ENCODE measurements around the gene RFLNA. TPM values are rescaled to one million over a fixed set of nuclear protein-coding genes. Genes with fewer than 3 reads are reported as not detected.

The RFLNA gene
- total and polyA plus RNA-seq, 2 experiments from 2014 or later: 1.2 to 4.6 TPM

- Histone ChIP-seq H3K9me3 (ENCODE audit: low read depth) (no peaks in the 10 kb centered on the region), H3K27ac (no peak overlapping the region), H3F3A (ENCODE audit: insufficient read depth) (no peaks in the 10 kb centered on the region), H4K20me1 (ENCODE audit: insufficient read depth) (no peaks in the 10 kb centered on the region), H3K4me3 (no peak overlapping the region), H3K9ac (no peak overlapping the region), H3K79me2 (ENCODE audit: insufficient read depth) (no peaks in the 10 kb centered on the region), H3K27me3 (replicated peaks; ENCODE audit: insufficient read depth) (peaks cover 3% of the 10 kb centered on the region), H2AFZ (no peak overlapping the region), H3K9me2 (ENCODE audit: insufficient read depth) (no peaks in the 10 kb centered on the region), H3K4me2 (ENCODE audit: unreplicated experiment) (no peak overlapping the region), H3K4me1 (ENCODE audit: insufficient read depth) (peaks cover 3% of the 10 kb centered on the region; the same call in 1 of the 2 replicates), H3K36me3 (ENCODE audit: low read depth) (no peaks in the 10 kb centered on the region)
- in situ Hi-C loops (cut with MboI): no loop called here
- 8 to 16% methylated on average over 9 of the region's 9 CpGs for whole genome bisulfite sequencing, 2 experiments (ENCODE audit: low coverage in 1 of 2, low lambda C conversion rate in 2 of 2, missing lambda C conversion rate in 2 of 2)
- no peak for TF ChIP-seq EZH2phosphoT487 (IDR thresholded peaks at IDR 0.05; ENCODE audit: insufficient read depth, low read depth)
- TF ChIP-seq EZH2 (IDR thresholded peaks at IDR 0.05; ENCODE audit: insufficient read depth, poor library complexity, severe bottlenecking): no peak
- DNase-seq: peak; percentile 22
Measured at GRCh38 chr12:124296916-124297351, 2.0 kb downstream of the RFLNA start.

GRCh38 chr12:124297389-124297788 lies 2.5 kb downstream of the RFLNA start:
- TF ChIP-seq EZH2phosphoT487 (IDR thresholded peaks at IDR 0.05; ENCODE audit: insufficient read depth, low read depth): no peak
- no peak for TF ChIP-seq EZH2 (IDR thresholded peaks at IDR 0.05; ENCODE audit: insufficient read depth, poor library complexity, severe bottlenecking)
- Histone ChIP-seq H3K4me3 (no peak overlapping the region), H4K20me1 (ENCODE audit: insufficient read depth) (no peaks in the 10 kb centered on the region), H3F3A (ENCODE audit: insufficient read depth) (no peaks in the 10 kb centered on the region), H3K27ac (no peak overlapping the region), H3K27me3 (replicated peaks; ENCODE audit: insufficient read depth) (peaks cover 3% of the 10 kb centered on the region), H3K36me3 (ENCODE audit: low read depth) (no peaks in the 10 kb centered on the region), H3K4me2 (ENCODE audit: unreplicated experiment) (no peak overlapping the region), H2AFZ (no peak overlapping the region), H3K9me2 (ENCODE audit: insufficient read depth) (no peaks in the 10 kb centered on the region), H3K9ac (no peak overlapping the region), H3K4me1 (ENCODE audit: insufficient read depth) (peaks cover 3% of the 10 kb centered on the region; the same call in 1 of the 2 replicates), H3K79me2 (ENCODE audit: insufficient read depth) (no peaks in the 10 kb centered on the region), H3K9me3 (ENCODE audit: low read depth) (no peaks in the 10 kb centered on the region)
- DNase-seq: no peak
- 55 to 67% methylated on average over 3 to 4 of the region's 4 CpGs for WGBS, 2 experiments (ENCODE audit: low coverage in 1 of 2, low lambda C conversion rate in 2 of 2, missing lambda C conversion rate in 2 of 2)
- in situ Hi-C loops (cut with MboI): no loop called here

- in situ Hi-C loops (cut with MboI): no loop called here
- H3K36me3 ChIP-seq (ENCODE audit: low read depth): no peaks in the 10 kb centered on the region
- H3K4me3 ChIP-seq: no peak overlapping the region
- no peaks in the 10 kb centered on the region for H3K9me3 ChIP-seq (ENCODE audit: low read depth)
- peaks cover 3% of the 10 kb centered on the region; the same call in 1 of the 2 replicates for H3K4me1 ChIP-seq (ENCODE audit: insufficient read depth)
- no peaks in the 10 kb centered on the region for H4K20me1 ChIP-seq (ENCODE audit: insufficient read depth)
- WGBS, 2 experiments (ENCODE audit: low coverage in 1 of 2, low lambda C conversion rate in 2 of 2, missing lambda C conversion rate in 2 of 2): 85 to 87% methylated on average over 19 of the region's 19 CpGs
- no peak overlapping the region for H2AFZ ChIP-seq
- no peaks in the 10 kb centered on the region for H3K9me2 ChIP-seq (ENCODE audit: insufficient read depth)
- no peaks in the 10 kb centered on the region for H3F3A ChIP-seq (ENCODE audit: insufficient read depth)
- TF ChIP-seq EZH2 (IDR thresholded peaks at IDR 0.05; ENCODE audit: insufficient read depth, poor library complexity, severe bottlenecking) (no peak), EZH2phosphoT487 (IDR thresholded peaks at IDR 0.05; ENCODE audit: insufficient read depth, low read depth) (no peak)
- H3K4me2 ChIP-seq (ENCODE audit: unreplicated experiment): no peak overlapping the region
- no peak overlapping the region for H3K9ac ChIP-seq
- no peak overlapping the region for H3K27ac ChIP-seq
- H3K79me2 ChIP-seq (ENCODE audit: insufficient read depth): no peaks in the 10 kb centered on the region
- peaks cover 3% of the 10 kb centered on the region for H3K27me3 ChIP-seq (replicated peaks; ENCODE audit: insufficient read depth)
- DNase-seq: no peak
Measured at GRCh38 chr12:124297856-124298255, 3.0 kb downstream of the RFLNA start.

- Histone ChIP-seq H2AFZ (no peak overlapping the region), H3K27ac (no peak overlapping the region), H3K4me3 (no peak overlapping the region), H3K27me3 (replicated peaks; ENCODE audit: insufficient read depth) (peaks cover 3% of the 10 kb centered on the region), H3K9me2 (ENCODE audit: insufficient read depth) (no peaks in the 10 kb centered on the region), H4K20me1 (ENCODE audit: insufficient read depth) (no peaks in the 10 kb centered on the region), H3F3A (ENCODE audit: insufficient read depth) (no peaks in the 10 kb centered on the region), H3K4me1 (ENCODE audit: insufficient read depth) (peaks cover 3% of the 10 kb centered on the region; the same call in 1 of the 2 replicates), H3K4me2 (ENCODE audit: unreplicated experiment) (no peak overlapping the region), H3K9ac (no peak overlapping the region), H3K9me3 (ENCODE audit: low read depth) (no peaks in the 10 kb centered on the region), H3K79me2 (ENCODE audit: insufficient read depth) (no peaks in the 10 kb centered on the region), H3K36me3 (ENCODE audit: low read depth) (no peaks in the 10 kb centered on the region)
- TF ChIP-seq EZH2phosphoT487 (IDR thresholded peaks at IDR 0.05; ENCODE audit: insufficient read depth, low read depth) (no peak), EZH2 (IDR thresholded peaks at IDR 0.05; ENCODE audit: insufficient read depth, poor library complexity, severe bottlenecking) (no peak)
- WGBS, 2 experiments (ENCODE audit: low coverage in 1 of 2, low lambda C conversion rate in 2 of 2, missing lambda C conversion rate in 2 of 2): 91 to 93% methylated on average over 10 of the region's 10 CpGs
- no peak for DNase-seq
- in situ Hi-C loops (cut with MboI): no loop called here
Measured at GRCh38 chr12:124298685-124299410, 4.0 kb downstream of the RFLNA start.
